NCI-H82 treated with DMSO at 0.1 percent for 48 hours (cell line): Measurements from ENCODE around the gene TCEA2.

Experiments
- DNase-seq: peaks from one replicate; lab custom pipeline; 2025; ENCODE audit not compliant: unreplicated experiment; lab: John Stamatoyannopoulos, UW

TCEA2 gene

GRCh38 chr20:64048402-64049044 is 14.5 kb upstream of the TCEA2 start:
- DNase-seq = no peak

GRCh38 chr20:64049060-64049877 is 13.7 kb upstream of the TCEA2 start, which contains the start of gene SOX18:
Gene SOX18, minus strand, starts transcription at chr20:64049639. Its CDS starts 123 bp downstream, at chr20:64049516.
- no peak for DNase-seq

GRCh38 chr20:64049878-64050260 is 13.1 kb upstream of the TCEA2 start:
- DNase-seq = no peak

- DNase-seq = no peak
Measured at GRCh38 chr20:64050261-64051032, 12.6 kb upstream of the TCEA2 start.

DNA sequence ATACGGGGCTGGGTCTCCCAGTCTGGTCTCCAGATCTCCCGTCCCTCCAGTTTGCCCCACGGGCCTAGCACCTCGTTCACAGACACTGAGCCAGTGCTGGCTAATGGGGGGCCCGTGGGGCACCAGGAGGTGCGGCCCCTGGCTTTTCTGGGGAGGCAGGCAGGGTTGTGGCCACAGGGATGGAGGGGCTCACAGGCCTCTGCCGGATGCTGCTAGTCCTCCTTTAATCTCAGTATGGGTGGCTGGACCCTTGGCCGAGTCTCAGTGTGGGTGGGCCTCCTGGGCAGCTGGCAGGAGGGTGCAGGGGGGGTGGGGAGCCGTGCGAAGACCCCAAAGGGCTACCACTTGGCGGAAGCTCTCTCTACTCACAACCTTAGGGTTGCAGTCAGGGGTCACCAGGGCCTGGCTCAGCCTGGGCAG is 12.0 kb upstream of the TCEA2 start:
- no peak for DNase-seq

GRCh38 chr20:64051561-64052325 is 11.3 kb upstream of the TCEA2 start:
- no peak for DNase-seq

- DNase-seq = no peak
Measured at GRCh38 chr20:64052326-64052722, 10.7 kb upstream of the TCEA2 start.

- DNase-seq = no peak
Measured at GRCh38 chr20:64052987-64053840, 9.8 kb upstream of the TCEA2 start.

DNA sequence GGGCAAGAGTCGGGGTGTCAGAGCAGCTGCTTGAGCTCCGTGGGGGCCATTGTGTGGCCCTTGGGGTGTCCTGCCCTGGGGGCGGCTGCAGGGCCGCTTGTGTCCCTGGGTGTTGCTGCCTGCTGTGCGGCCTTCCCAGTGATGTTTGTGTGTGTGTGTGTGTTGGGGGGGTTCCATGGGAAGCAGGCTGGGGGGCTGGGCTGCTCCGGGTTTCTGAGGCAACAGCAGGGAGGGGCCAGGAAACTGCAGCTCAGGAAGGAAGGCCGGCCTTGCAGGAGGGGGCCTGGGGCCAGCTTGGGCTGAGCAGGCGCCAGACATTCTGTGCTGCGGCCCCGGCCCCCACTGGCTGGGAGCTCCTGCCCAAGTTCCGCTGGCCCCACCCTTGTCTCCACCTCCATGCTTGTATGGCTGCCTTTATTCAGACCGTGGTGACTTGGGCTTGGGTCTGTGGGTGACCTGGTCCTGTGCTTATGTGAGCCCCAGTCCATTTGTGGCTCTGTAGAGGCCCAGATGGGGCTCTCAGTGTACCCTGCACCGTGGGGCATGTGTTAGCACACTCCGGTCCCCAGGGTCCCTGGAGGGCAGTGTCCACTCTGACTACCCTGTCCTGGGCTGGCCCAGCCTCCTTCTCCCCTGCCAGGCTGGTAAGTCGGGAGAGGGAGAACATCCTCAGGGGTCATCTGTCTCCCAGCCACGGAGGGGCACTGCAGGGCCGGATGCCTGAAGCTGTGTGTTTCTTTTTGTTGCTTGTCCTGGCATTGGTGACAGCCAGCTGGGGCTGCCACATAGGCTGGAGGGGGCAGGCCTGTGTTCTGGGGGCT is 8.9 kb upstream of the TCEA2 start:
- no peak for DNase-seq

- DNase-seq = no peak
Measured at GRCh38 chr20:64055396-64055892, 7.6 kb upstream of the TCEA2 start.

GRCh38 chr20:64055893-64056638 is 6.9 kb upstream of the TCEA2 start:
- DNase-seq = no peak

DNA sequence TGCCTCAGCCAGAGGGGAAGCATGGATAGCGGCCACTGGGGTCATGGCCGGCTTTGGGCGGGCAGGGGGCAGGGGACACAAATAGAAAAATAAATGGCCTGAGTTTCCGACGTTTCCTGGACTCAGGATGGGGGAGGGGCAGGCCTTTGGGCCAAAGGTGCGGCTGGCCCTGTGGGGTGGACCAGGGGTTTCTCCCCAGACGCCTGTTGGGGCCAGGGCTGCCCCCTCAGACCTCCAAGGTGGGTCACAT is 6.4 kb upstream of the TCEA2 start:
- no peak for DNase-seq

- no peak for DNase-seq
Measured at GRCh38 chr20:64056889-64057627, 5.9 kb upstream of the TCEA2 start.

DNA sequence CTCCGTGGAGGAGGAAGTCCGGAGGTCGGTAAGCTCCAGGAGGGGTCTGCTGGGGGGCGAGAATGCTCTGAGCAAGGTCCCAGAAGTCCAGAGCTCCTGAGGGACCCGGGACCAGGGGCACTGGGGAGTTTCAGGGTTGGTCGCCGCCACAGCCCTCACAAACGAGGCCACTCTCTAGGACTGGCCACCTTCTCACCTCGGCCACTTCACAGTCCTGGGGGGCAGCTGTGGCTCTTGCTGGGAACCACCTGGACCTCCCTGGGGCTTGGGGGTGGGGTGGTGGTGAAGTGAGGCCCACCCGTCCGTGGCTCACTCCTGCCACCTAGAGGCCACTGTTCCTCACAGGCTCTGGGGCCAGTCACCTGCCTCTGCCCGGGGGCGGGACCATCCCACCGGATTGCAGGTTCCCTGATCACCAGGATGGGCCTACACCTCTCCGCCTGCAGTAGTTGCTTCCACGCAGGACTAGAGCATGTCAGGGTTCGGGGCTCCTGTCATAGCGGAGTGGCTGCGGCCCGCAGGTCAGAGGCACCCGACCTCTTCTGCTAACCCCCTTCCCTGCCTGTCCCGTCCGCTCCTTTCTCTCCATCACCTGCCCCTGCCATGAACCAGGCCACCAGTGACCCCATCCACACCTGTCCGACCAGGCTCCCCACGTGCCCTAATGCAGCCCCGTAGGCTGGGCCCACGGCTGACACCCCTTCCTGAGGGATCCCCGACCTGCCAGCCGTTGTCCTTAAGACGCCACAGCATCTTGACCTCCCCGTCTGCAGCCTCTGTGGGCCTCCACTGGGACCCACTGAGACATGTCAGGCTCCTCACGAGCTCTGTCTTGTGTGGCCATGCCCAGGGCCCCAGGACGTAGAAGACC is 5.1 kb upstream of the TCEA2 start:
- DNase-seq = peak; percentile 12

DNA sequence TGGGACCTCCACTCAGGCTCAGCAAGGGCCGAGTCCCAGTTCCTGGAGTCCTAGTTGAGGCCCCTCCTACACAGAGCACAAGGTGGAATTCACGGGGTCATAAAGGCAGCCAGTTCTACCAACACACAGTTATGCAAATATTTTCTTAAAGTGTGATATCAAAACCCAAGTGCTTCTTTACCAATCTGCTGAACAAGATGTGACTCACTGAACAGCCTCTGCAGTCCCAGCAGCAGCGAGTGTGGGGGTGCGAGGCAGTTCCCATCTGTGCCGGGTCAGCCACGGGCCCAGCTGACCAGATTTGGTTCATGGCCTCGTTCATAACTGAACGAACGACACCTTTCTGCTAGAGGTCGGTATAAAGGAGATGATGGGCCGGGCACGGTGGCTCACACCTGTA is 4.5 kb upstream of the TCEA2 start:
- no peak for DNase-seq

- no peak for DNase-seq
Measured at GRCh38 chr20:64062276-64062595, 762 bp upstream of the TCEA2 start.
